Measurements from ENCODE around the gene GABRR3.

Gene GABRR3

GRCh38 chr3:98035208-98035607 lies at the start of gene GABRR3:
GABRR3 (minus strand) TSS chr3:98035315; CDS start chr3:98034987, 328 bp downstream.
- no peak for DNase-seq

GRCh38 chr3:98073486-98073885 lies 38.4 kb upstream of the GABRR3 start:
- no peak for DNase-seq

- DNase-seq = no peak
Measured at GRCh38 chr3:98070840-98071239, 35.7 kb upstream of the GABRR3 start.

GRCh38 chr3:98068824-98069223 lies 33.7 kb upstream of the GABRR3 start:
- DNase-seq = no peak

- no peak for DNase-seq
Measured at GRCh38 chr3:98058244-98058960, 23.3 kb upstream of the GABRR3 start.

- DNase-seq = no peak
Measured at GRCh38 chr3:98057631-98058030, 22.5 kb upstream of the GABRR3 start.

GRCh38 chr3:98056035-98056434 lies 20.9 kb upstream of the GABRR3 start:
- DNase-seq = no peak

GRCh38 chr3:98049271-98049670 lies 14.2 kb upstream of the GABRR3 start:
- DNase-seq = no peak

- DNase-seq = no peak
Measured at GRCh38 chr3:98048586-98048985, 13.5 kb upstream of the GABRR3 start.

- no peak for DNase-seq
Measured at GRCh38 chr3:98041350-98041749, 6.2 kb upstream of the GABRR3 start.

GRCh38 chr3:98039322-98040024 lies 4.4 kb upstream of the GABRR3 start:
- DNase-seq = peak; percentile 8 to 45 (median 30)

- DNase-seq = no peak
Measured at GRCh38 chr3:98038876-98039275, 3.8 kb upstream of the GABRR3 start.

- no peak for DNase-seq
Measured at GRCh38 chr3:98038286-98038685, 3.2 kb upstream of the GABRR3 start.

GRCh38 chr3:98034486-98034885 lies 629 bp downstream of the GABRR3 start:
- DNase-seq = no peak

GRCh38 chr3:98034036-98034435 lies 1.1 kb downstream of the GABRR3 start:
- no peak for DNase-seq

GRCh38 chr3:98032904-98033303 lies 2.2 kb downstream of the GABRR3 start:
- no peak for DNase-seq

GRCh38 chr3:98032265-98032664 lies 2.9 kb downstream of the GABRR3 start:
- DNase-seq = no peak

GRCh38 chr3:98029083-98029482 lies 6.0 kb downstream of the GABRR3 start:
- no peak for DNase-seq

GRCh38 chr3:98027085-98027446 lies 8.0 kb downstream of the GABRR3 start:
- DNase-seq = no peak

- DNase-seq = no peak
Measured at GRCh38 chr3:98026425-98027084, 8.6 kb downstream of the GABRR3 start.

- DNase-seq = no peak
Measured at GRCh38 chr3:98025392-98025945, 9.6 kb downstream of the GABRR3 start.

- DNase-seq = peak; percentile 69 to 98 (median 92)
Measured at GRCh38 chr3:98022978-98023820, 11.9 kb downstream of the GABRR3 start.

Data from activated CD4-positive, CD25-positive, alpha-beta regulatory T cell (primary cell).